ENCODE data around the gene LCE3C.
"Not testable (repeated sequence)": the region's sequence is repeated elsewhere in the genome, so short reads cannot be mapped to it uniquely, and the experiment has no call there.

Gene LCE3C

DNA sequence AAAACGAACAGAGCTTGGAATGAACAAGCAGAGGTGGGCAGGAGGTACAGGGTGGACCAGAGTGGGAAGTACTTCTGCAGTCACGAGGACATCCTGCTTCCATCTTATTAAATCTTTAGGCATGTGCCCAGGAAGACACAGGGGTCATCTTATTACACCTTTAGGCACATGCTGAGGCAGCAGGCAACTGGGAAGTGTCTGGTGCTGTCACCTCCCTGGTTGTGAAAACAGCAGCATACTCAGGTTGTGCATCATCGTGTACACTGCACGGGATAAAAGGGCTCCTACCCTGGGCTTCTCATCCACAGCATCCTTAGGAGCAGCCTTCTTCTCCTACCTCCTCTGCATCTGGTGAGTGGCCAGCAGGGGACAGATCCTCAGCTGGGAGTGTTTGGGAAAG is at the start of gene LCE3C:
Gene LCE3C, plus strand, starts transcription at position 301 of the 400 bp plus-strand sequence. CDS start 498 bp downstream, outside the sequence.
- DNase-seq: no peak

GRCh38 chr1:152565115-152565514 is 34.9 kb upstream of the LCE3C start:
- DNase-seq: no peak

DNA sequence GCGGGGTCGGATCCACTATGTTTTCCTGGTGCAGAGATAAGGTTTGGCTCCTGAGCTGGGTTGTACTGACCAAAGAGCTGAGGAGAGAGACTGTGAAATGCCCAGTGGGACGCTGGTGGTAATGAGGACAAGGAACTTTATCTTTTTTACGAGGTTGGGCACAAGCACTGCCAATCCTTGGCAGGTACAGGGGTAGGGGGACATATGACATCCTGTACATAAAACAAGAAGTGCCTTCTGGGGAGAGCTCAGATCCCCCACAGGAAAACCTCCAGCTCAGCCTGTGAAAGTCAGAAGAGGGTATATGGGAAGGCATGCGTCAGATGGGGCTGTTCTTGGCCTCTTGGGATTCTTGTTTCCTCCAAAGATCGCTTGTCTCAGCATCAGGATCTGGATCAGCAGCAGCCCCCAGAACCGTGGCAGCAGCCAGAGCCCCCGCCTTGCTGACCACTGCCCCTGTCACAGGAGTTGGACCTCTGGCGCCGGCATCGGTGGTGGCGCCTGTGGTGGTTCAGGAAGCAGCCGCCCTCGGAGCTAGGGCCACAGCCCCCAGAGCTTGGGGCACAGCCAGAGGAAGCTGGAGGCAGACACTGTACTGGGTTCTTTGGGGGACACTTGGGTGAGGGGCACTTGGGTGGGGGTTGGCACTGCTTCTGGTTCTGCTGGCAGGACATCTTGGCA is 34.4 kb upstream of the LCE3C start:
- DNase-seq: no peak

GRCh38 chr1:152566681-152567080 is 33.4 kb upstream of the LCE3C start, which contains the start of gene LCE3E:
Gene LCE3E (minus strand): TSS chr1:152566780. CDS start chr1:152566208, 572 bp downstream.
- DNase-seq: no peak

GRCh38 chr1:152577168-152577567 is 22.9 kb upstream of the LCE3C start:
- no peak for DNase-seq

GRCh38 chr1:152579526-152579925 is 20.5 kb upstream of the LCE3C start:
- not testable (repeated sequence) for DNase-seq

DNA sequence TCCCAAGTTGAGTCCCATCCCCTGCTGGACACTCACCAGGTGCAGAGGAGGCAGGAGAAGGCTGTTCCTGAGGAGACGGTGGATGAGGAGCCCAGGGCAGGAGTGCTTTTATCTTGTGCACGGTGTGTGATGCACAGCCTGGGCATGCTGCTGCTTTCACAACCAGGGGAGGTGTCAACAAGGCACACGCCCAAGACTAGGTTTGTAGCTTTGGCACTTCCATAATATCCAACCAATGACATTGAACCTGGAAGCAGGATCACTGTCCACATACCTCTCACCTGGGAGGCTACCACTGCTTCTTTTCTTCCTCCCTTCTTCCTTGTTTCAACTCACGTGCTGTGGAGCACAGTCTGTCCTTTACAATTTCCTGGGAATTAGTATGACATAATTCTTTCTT is 19.6 kb upstream of the LCE3C start, which contains the start of gene LCE3D:
Gene LCE3D, minus strand, starts transcription at position 84 of the 400 bp plus-strand sequence. CDS start 580 bp downstream, outside the sequence.
- no peak for DNase-seq

GRCh38 chr1:152582647-152583046 is 17.4 kb upstream of the LCE3C start:
- no peak for DNase-seq

DNA sequence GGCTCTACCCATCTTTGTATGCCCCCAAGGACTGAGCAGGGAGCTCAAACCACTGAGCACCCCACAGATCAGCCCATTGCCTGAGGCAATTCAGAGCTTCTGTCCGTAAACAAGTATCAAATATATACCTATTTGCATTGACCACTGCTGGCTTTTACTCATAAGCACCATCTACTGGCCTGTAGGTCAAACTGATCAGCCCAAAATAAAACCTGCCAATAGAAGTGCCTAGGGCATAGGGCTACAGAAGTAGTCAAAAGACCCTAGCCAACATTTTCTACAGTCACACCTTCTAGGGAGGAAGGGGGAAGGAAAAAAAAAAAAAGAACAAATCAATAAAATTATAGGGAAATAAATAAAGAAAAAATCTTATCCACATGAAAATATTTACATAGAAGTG is 14.4 kb upstream of the LCE3C start:
- no peak for DNase-seq

GRCh38 chr1:152596986-152597385 is 3.0 kb upstream of the LCE3C start:
- DNase-seq: no peak

- DNase-seq: no peak
Observed at GRCh38 chr1:152613511-152613910, 13.5 kb downstream of the LCE3C start, which contains the start of gene LCE3B. Gene LCE3B (plus strand): TSS chr1:152613811. CDS start chr1:152613811, 0 bp downstream.

DNA sequence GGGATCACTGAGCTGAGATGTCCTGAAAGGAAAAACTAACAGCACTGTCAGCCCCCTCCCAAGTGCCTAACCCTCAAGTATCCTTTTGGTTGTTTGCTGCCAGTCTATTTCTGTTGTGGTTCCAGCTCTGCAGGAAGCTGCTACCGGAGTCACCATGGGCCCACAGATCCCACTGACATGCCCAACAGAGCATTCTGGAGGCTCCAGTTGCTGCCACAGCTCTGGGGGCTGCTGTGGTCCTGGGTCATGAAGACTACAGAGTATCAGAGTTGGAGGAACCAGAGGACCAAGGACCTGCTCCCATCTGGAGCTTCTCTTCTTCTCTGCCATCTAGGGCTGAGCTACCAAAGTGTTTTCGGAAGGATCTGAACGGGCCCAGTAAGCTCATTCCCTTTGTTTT is 22.0 kb downstream of the LCE3C start:
- no peak for DNase-seq

GRCh38 chr1:152622803-152623202 is 22.8 kb downstream of the LCE3C start, which contains the start of gene LCE3A:
Gene LCE3A (minus strand): TSS chr1:152623103. CDS start chr1:152623103, 0 bp downstream.
- no peak for DNase-seq

- DNase-seq: no peak
Observed at GRCh38 chr1:152623203-152623844, 23.3 kb downstream of the LCE3C start.

DNA sequence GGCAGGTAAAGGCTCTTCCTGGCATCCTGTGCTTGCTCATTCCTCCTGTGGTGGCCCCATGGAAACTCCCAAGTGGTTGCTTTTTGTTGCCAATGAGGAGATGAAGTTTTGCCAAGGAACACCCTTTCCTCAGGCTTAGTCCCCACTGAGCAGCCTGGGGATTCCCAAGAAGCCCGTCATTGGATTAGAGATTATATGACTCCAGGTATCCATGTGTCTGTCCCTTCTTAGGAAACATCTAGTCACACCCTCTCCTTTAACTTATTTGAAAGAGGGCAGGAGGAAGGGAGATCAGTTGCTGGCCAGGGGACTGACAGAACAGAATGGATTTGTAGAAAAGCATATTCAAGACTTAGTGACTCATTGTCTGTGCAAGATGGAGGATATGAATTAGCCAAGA is 26.7 kb downstream of the LCE3C start:
- no peak for DNase-seq

DNA sequence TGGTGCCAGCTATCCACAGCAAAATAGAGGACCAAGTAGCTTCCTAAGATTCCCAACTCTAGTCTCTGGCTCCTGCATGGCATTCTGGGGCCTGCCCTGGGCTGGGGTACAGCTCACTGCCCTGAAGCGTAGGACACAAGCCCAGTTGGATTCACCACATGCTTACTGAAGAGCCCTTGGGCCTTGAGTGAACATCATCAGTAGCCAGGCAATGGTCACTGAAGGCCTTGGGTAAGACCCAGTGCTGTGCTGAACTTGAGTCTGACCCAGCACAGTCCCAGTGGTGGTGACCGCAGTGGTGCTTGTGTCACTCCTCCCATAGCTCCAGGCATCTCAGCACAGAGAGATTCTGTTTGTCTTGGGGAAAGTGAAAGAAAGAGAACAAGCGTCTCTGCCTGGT is 30.6 kb downstream of the LCE3C start:
- DNase-seq: no peak

- DNase-seq: no peak
Observed at GRCh38 chr1:152640351-152640750, 40.3 kb downstream of the LCE3C start.

- no peak for DNase-seq
Observed at GRCh38 chr1:152643945-152644344, 43.9 kb downstream of the LCE3C start.

DNA sequence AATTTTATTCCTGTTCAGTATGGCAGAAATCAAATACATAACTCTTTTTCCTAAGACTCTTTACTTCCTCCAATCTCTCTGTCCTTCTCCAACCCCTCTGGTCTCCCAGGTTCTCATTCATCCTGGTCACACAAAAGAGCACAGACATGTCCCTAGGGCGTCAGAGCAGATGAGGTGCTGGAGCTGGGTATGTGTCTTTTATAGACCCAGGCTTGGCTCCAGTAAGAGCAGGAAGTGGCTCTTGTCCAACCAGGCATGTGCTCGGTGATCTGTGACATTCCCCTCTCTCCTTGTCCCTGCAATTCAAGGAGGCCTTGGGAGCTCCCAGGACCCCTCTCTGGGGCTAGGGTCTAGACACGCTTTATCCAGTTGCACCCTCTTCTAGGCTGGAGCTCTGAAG is 45.1 kb downstream of the LCE3C start:
- DNase-seq: no peak

- no peak for DNase-seq
Observed at GRCh38 chr1:152646656-152647055, 46.6 kb downstream of the LCE3C start.
